ENCODE measurements around the gene CEP68. TPM values are rescaled to one million over a fixed set of nuclear protein-coding genes. Genes with fewer than 3 reads are reported as not detected.

Gene CEP68
- total RNA-seq, 4 donors from 2014 or later: 3.9 to 17.4 (median 8.6) TPM

GRCh38 chr2:65044097-65044735 lies 12.0 kb upstream of the CEP68 start:
- Histone ChIP-seq H3K4me3 (no peak overlapping the region), H3K27me3 (no peaks in the 10 kb centered on the region), H3K4me1 (peaks cover 0 to 7% (median 0%) of the 10 kb centered on the region in 3 donors), H3K27ac (no peak overlapping the region), H3K9me3 (peaks cover 0 to 12% (median 10%) of the 10 kb centered on the region in 3 donors), H3K36me3 (peaks cover 0 to 10% (median 0%) of the 10 kb centered on the region in 3 donors)
- DNase-seq: no peak
- WGBS, 2 donors: 92 to 96% methylated on average over 7 of the region's 7 CpGs
- TF ChIP-seq POLR2A (IDR thresholded peaks at IDR 0.05) (no peak), CTCF (IDR thresholded peaks at IDR 0.05) (no peak)
- intact Hi-C loops (cut with DNase I): no loop called here

- H3K27me3 ChIP-seq: no peaks in the 10 kb centered on the region
- no peak overlapping the region for H3K4me3 ChIP-seq
- no peaks in the 10 kb centered on the region for H3K4me1 ChIP-seq
- 81 to 87% methylated on average over 5 to 8 of the region's 10 CpGs for WGBS, 2 donors
- H3K36me3 ChIP-seq: peaks cover 0 to 10% (median 0%) of the 10 kb centered on the region in 3 donors
- no peak for TF ChIP-seq POLR2A (IDR thresholded peaks at IDR 0.05)
- no peak for TF ChIP-seq CTCF (IDR thresholded peaks at IDR 0.05)
- DNase-seq: no peak
- intact Hi-C loops (cut with DNase I): no loop called here
- H3K9me3 ChIP-seq: peaks cover 0 to 12% (median 10%) of the 10 kb centered on the region in 3 donors
- H3K27ac ChIP-seq: no peak overlapping the region
Measured at GRCh38 chr2:65045651-65046050, 10.6 kb upstream of the CEP68 start.

- no peak for DNase-seq
- Histone ChIP-seq H3K27me3 (no peaks in the 10 kb centered on the region), H3K27ac (no peak overlapping the region), H3K9me3 (peaks cover 0 to 12% (median 10%) of the 10 kb centered on the region in 3 donors), H3K36me3 (peaks cover 0 to 10% (median 0%) of the 10 kb centered on the region in 3 donors), H3K4me1 (no peaks in the 10 kb centered on the region), H3K4me3 (no peak overlapping the region)
- WGBS, 2 donors: 79 to 85% methylated on average over 8 of the region's 11 CpGs
- TF ChIP-seq CTCF (IDR thresholded peaks at IDR 0.05): no peak
- no peak for TF ChIP-seq POLR2A (IDR thresholded peaks at IDR 0.05)
- intact Hi-C loops (cut with DNase I): no loop called here
Measured at GRCh38 chr2:65046633-65047407, 9.4 kb upstream of the CEP68 start.

- no peaks in the 10 kb centered on the region for H3K4me1 ChIP-seq
- H3K27me3 ChIP-seq: no peaks in the 10 kb centered on the region
- peaks cover 0 to 6% (median 3%) of the 10 kb centered on the region in 3 donors for H3K9me3 ChIP-seq
- WGBS, 2 donors: 80 to 100% methylated on average over 1 of the region's 1 CpG
- no peak overlapping the region for H3K4me3 ChIP-seq
- intact Hi-C loops (cut with DNase I): no loop called here
- TF ChIP-seq CTCF (IDR thresholded peaks at IDR 0.05) (no peak), POLR2A (IDR thresholded peaks at IDR 0.05) (no peak)
- H3K36me3 ChIP-seq: peaks cover 0 to 4% (median 0%) of the 10 kb centered on the region in 3 donors
- DNase-seq: no peak
- no peak overlapping the region for H3K27ac ChIP-seq
Measured at GRCh38 chr2:65049010-65049639, 7.1 kb upstream of the CEP68 start.

- DNase-seq: no peak
- no peaks in the 10 kb centered on the region for H3K9me3 ChIP-seq
- no peak overlapping the region for H3K4me3 ChIP-seq
- no peaks in the 10 kb centered on the region for H3K27me3 ChIP-seq
- H3K4me1 ChIP-seq: peaks cover 6 to 11% (median 10%) of the 10 kb centered on the region in 3 donors
- WGBS, 2 donors: 70 to 90% methylated on average over 3 of the region's 3 CpGs
- intact Hi-C loops (cut with DNase I): no loop called here
- TF ChIP-seq POLR2A (IDR thresholded peaks at IDR 0.05): no peak
- no peak for TF ChIP-seq CTCF (IDR thresholded peaks at IDR 0.05)
- H3K27ac ChIP-seq: no peak overlapping the region
- H3K36me3 ChIP-seq: no peaks in the 10 kb centered on the region
Measured at GRCh38 chr2:65050931-65051330, 5.3 kb upstream of the CEP68 start.

Data from esophagus squamous epithelium (tissue), 5 donors.